SK-N-SH (cell line): ENCODE data around the gene RPP21.

Experiments used
- FOXJ3 ChIP-seq: sonication (generic); formaldehyde crosslinking; IDR thresholded peaks from 2 replicates; pipeline ENCODE4 v1.5.1; 2020; ENCODE audit warnings: mild to moderate bottlenecking, missing genetic modification reagents
- POLR2AphosphoS5 ChIP-seq: IDR thresholded peaks from 2 replicates; pipeline ENCODE4 v1.6.1; 2012; ENCODE audit warnings: low read depth, low read length
- RAD21 ChIP-seq: IDR thresholded peaks from 2 replicates; pipeline ENCODE4 v1.6.1; 2012; ENCODE audit warnings: mild to moderate bottlenecking, low read length
- RFX5 ChIP-seq: IDR thresholded peaks from 2 replicates; pipeline ENCODE4 v1.6.1; 2012; ENCODE audit warnings: mild to moderate bottlenecking, improper control_type of control experiment, low read length
- TEAD4 ChIP-seq: IDR thresholded peaks from 2 replicates; pipeline ENCODE4 v1.4.0; 2012; ENCODE audit warnings: mild to moderate bottlenecking, borderline replicate concordance; ENCODE audit not compliant: insufficient read depth
- TF ChIP-seq, protein P1 (sequence below): fragments of 200-600 bp; sonication (generic); IDR thresholded peaks from 2 replicates; pipeline ENCODE4 v1.6.1; 2017; ENCODE audit warnings: antibody characterized with exemption, mild to moderate bottlenecking, moderate library complexity

- TF ChIP-seq, protein P1, sequence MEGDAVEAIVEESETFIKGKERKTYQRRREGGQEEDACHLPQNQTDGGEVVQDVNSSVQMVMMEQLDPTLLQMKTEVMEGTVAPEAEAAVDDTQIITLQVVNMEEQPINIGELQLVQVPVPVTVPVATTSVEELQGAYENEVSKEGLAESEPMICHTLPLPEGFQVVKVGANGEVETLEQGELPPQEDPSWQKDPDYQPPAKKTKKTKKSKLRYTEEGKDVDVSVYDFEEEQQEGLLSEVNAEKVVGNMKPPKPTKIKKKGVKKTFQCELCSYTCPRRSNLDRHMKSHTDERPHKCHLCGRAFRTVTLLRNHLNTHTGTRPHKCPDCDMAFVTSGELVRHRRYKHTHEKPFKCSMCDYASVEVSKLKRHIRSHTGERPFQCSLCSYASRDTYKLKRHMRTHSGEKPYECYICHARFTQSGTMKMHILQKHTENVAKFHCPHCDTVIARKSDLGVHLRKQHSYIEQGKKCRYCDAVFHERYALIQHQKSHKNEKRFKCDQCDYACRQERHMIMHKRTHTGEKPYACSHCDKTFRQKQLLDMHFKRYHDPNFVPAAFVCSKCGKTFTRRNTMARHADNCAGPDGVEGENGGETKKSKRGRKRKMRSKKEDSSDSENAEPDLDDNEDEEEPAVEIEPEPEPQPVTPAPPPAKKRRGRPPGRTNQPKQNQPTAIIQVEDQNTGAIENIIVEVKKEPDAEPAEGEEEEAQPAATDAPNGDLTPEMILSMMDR, result no peak
- no peak for TF ChIP-seq RFX5
- no peak for TF ChIP-seq RAD21
- TF ChIP-seq POLR2AphosphoS5, result no peak
- TF ChIP-seq TEAD4, result no peak
- no peak for TF ChIP-seq FOXJ3
Measured at GRCh38 chr6:30380464-30380863, 35.5 kb downstream of the RPP21 start.
